OCI-LY1 (cell line): ENCODE measurements around the gene HDAC8.

ENCODE experiments used
- H2AFZ ChIP-seq: fragments of 200-600 bp; sonication (generic), shearing (Covaris generic); 2 replicates; pipeline ENCODE4 v1.6.0; 2014; ENCODE audit warnings: antibody characterized with exemption, mild to moderate bottlenecking, low read length
- H3F3A ChIP-seq: fragments of 200-600 bp; sonication (generic), shearing (Covaris generic); 2 replicates; pipeline ENCODE4 v1.6.0; 2014; ENCODE audit warnings: mild to moderate bottlenecking, antibody characterized with exemption, low read length, moderate library complexity; ENCODE audit not compliant: insufficient read depth
- H3K27ac ChIP-seq: fragments of 200-600 bp; sonication (generic); 2 replicates; pipeline ENCODE4 v1.5.1; 2014; ENCODE audit warnings: low read length, mixed run types, mild to moderate bottlenecking, low read depth; ENCODE audit not compliant: poor library complexity, severe bottlenecking
- H3K27me3 ChIP-seq: fragments of 200-600 bp; sonication (generic); 2 replicates; pipeline ENCODE4 v1.6.0; 2014; ENCODE audit warnings: antibody characterized with exemption, mild to moderate bottlenecking, low read length, moderate library complexity; ENCODE audit not compliant: insufficient read depth
- H3K36me3 ChIP-seq: fragments of 200-600 bp; sonication (generic); 2 replicates; pipeline ENCODE4 v1.6.1; 2014; ENCODE audit warnings: mild to moderate bottlenecking, antibody characterized with exemption, low read length, moderate library complexity, mixed read lengths; ENCODE audit not compliant: insufficient read depth
- H3K4me1 ChIP-seq: fragments of 200-600 bp; sonication (generic); 2 replicates; pipeline ENCODE4 v1.5.1; 2014; ENCODE audit warnings: mild to moderate bottlenecking, low read length, moderate library complexity; ENCODE audit not compliant: insufficient read depth, severe bottlenecking
- H3K4me2 ChIP-seq: fragments of 200-600 bp; sonication (generic), shearing (Covaris generic); 2 replicates; pipeline ENCODE4 v1.6.1; 2014; ENCODE audit warnings: low read length
- H3K4me3 ChIP-seq: fragments of 200-600 bp; sonication (generic); 2 replicates; pipeline ENCODE4 v1.5.1; 2014; ENCODE audit warnings: low read length, low read depth, mild to moderate bottlenecking, mixed read lengths; ENCODE audit not compliant: poor library complexity, severe bottlenecking
- H3K79me2 ChIP-seq: fragments of 200-600 bp; shearing (Covaris generic); 2 replicates; pipeline ENCODE4 v1.6.1; 2016; ENCODE audit warnings: mixed run types, low read length, mixed read lengths; ENCODE audit not compliant: insufficient read depth
- H3K9ac ChIP-seq: fragments of 200-600 bp; sonication (generic), shearing (Covaris generic); 2 replicates; pipeline ENCODE4 v1.6.1; 2014; ENCODE audit warnings: mild to moderate bottlenecking, low read length, mixed read lengths
- H3K9me2 ChIP-seq: fragments of 200-600 bp; sonication (generic), shearing (Covaris generic); 2 replicates; pipeline ENCODE4 v1.6.1; 2014; ENCODE audit warnings: low read depth, mild to moderate bottlenecking, low read length, mixed read lengths
- H3K9me3 ChIP-seq: fragments of 200-600 bp; shearing (Covaris generic); 2 replicates; pipeline ENCODE4 v1.6.1; 2014; ENCODE audit warnings: low read length, mixed read lengths
- H4K20me1 ChIP-seq: fragments of 200-600 bp; sonication (generic), shearing (Covaris generic); 2 replicates; pipeline ENCODE4 v1.6.0; 2016; ENCODE audit warnings: mild to moderate bottlenecking, low read length; ENCODE audit not compliant: insufficient read depth
- CTCF ChIP-seq: fragments of 200-600 bp; sonication (generic), shearing (Covaris generic); IDR thresholded peaks from 2 replicates; pipeline ENCODE4 v1.5.1; 2017; ENCODE audit warnings: mild to moderate bottlenecking, antibody characterized with exemption, low read length, moderate library complexity, mixed read lengths
- EZH2 ChIP-seq: fragments of 200-600 bp; sonication (generic), shearing (Covaris generic); IDR thresholded peaks from 2 replicates; pipeline ENCODE4 v1.8.0; 2017; ENCODE audit warnings: borderline replicate concordance, mixed run types, mild to moderate bottlenecking, antibody characterized with exemption, low read length, moderate library complexity, mixed read lengths

Gene HDAC8

GRCh38 chrX:72467135-72467534 lies 105.5 kb downstream of the HDAC8 start:
- H3K36me3 ChIP-seq, result no peaks in the 10 kb centered on the region
- no peak overlapping the region for H3K9ac ChIP-seq
- H3K9me3 ChIP-seq, result no peaks in the 10 kb centered on the region
- H3K79me2 ChIP-seq, result no peaks in the 10 kb centered on the region
- H2AFZ ChIP-seq, result no peak overlapping the region
- no peak overlapping the region for H3K4me2 ChIP-seq
- no peaks in the 10 kb centered on the region for H4K20me1 ChIP-seq
- no peaks in the 10 kb centered on the region for H3K27me3 ChIP-seq
- H3K9me2 ChIP-seq, result no peaks in the 10 kb centered on the region
- H3F3A ChIP-seq, result no peaks in the 10 kb centered on the region
- TF ChIP-seq EZH2 (no peak), CTCF (no peak)
- H3K4me3 ChIP-seq, result no peak overlapping the region
- no peaks in the 10 kb centered on the region for H3K4me1 ChIP-seq
- no peak overlapping the region for H3K27ac ChIP-seq

- H3K4me2 ChIP-seq, result no peak overlapping the region
- no peaks in the 10 kb centered on the region for H3K4me1 ChIP-seq
- H3K27ac ChIP-seq, result no peak overlapping the region
- no peaks in the 10 kb centered on the region for H3K79me2 ChIP-seq
- no peak overlapping the region for H3K9ac ChIP-seq
- H3K27me3 ChIP-seq, result no peaks in the 10 kb centered on the region
- no peaks in the 10 kb centered on the region for H3K9me2 ChIP-seq
- TF ChIP-seq CTCF (no peak), EZH2 (no peak)
- H4K20me1 ChIP-seq, result no peaks in the 10 kb centered on the region
- no peak overlapping the region for H2AFZ ChIP-seq
- H3K4me3 ChIP-seq, result no peak overlapping the region
- H3K36me3 ChIP-seq, result no peaks in the 10 kb centered on the region
- H3F3A ChIP-seq, result no peaks in the 10 kb centered on the region
- no peaks in the 10 kb centered on the region for H3K9me3 ChIP-seq
Measured at GRCh38 chrX:72466493-72466892, 106.2 kb downstream of the HDAC8 start.

GRCh38 chrX:72465889-72466288 lies 106.8 kb downstream of the HDAC8 start:
- no peaks in the 10 kb centered on the region for H3K79me2 ChIP-seq
- no peaks in the 10 kb centered on the region for H3K9me3 ChIP-seq
- no peaks in the 10 kb centered on the region for H3F3A ChIP-seq
- H3K36me3 ChIP-seq, result no peaks in the 10 kb centered on the region
- H3K27me3 ChIP-seq, result no peaks in the 10 kb centered on the region
- H4K20me1 ChIP-seq, result no peaks in the 10 kb centered on the region
- H3K4me3 ChIP-seq, result no peak overlapping the region
- H3K27ac ChIP-seq, result no peak overlapping the region
- no peak overlapping the region for H3K4me2 ChIP-seq
- H3K9me2 ChIP-seq, result no peaks in the 10 kb centered on the region
- no peaks in the 10 kb centered on the region for H3K4me1 ChIP-seq
- no peak overlapping the region for H3K9ac ChIP-seq
- no peak for TF ChIP-seq EZH2
- TF ChIP-seq CTCF, result no peak
- no peak overlapping the region for H2AFZ ChIP-seq
